Fibroblast of lung (primary cell): ENCODE measurements around the gene CMTM7. TPM values are rescaled to one million over a fixed set of nuclear protein-coding genes. Genes with fewer than 3 reads are reported as not detected.

Source experiments
- DNase-seq, 2 donors: peaks; one replicate each; pipeline versions ENCODE4 v3.0.0 to v3.0.0-alpha.2; 2010; ENCODE audit warnings: low read depth in 2 of 2
- H2AFZ ChIP-seq: 2 replicates; pipeline ENCODE4 v1.5.1; 2012; ENCODE audit warnings: low read length, control low read depth, inconsistent platforms
- H3K27ac ChIP-seq: 2 replicates; pipeline ENCODE4 v1.5.1; 2011; ENCODE audit warnings: low read length, control low read depth; ENCODE audit not compliant: insufficient read depth
- H3K27me3 ChIP-seq: 2 replicates; pipeline ENCODE4 v1.5.1; 2011; ENCODE audit warnings: mild to moderate bottlenecking, low read length; ENCODE audit not compliant: control insufficient read depth, insufficient read depth
- H3K36me3 ChIP-seq: 2 replicates; pipeline ENCODE4 v1.5.1; 2011; ENCODE audit warnings: low read length; ENCODE audit not compliant: control insufficient read depth, insufficient read depth
- H3K4me1 ChIP-seq: 2 replicates; pipeline ENCODE4 v1.5.1; 2011; ENCODE audit warnings: low read length; ENCODE audit not compliant: control insufficient read depth, insufficient read depth; ENCODE audit errors: extremely low read depth
- H3K4me2 ChIP-seq: 2 replicates; pipeline ENCODE4 v1.5.1; 2011; ENCODE audit warnings: low read length, control low read depth; ENCODE audit not compliant: insufficient read depth; ENCODE audit errors: extremely low read depth
- H3K4me3 ChIP-seq, 4 experiments: fragments of 200-600 bp in 1 of 4; sonication (generic) in 1 of 4; replicated peaks in 1 of 4; 2 replicates each; pipeline ENCODE4 v1.5.1; 2011 to 2016; ENCODE audit warnings: low read length in 4 of 4, low read depth in 3 of 4, mild to moderate bottlenecking in 3 of 4, control low read depth in 2 of 4, inconsistent platforms in 1 of 4, mixed read lengths in 1 of 4; ENCODE audit not compliant: insufficient read depth in 1 of 4; ENCODE audit errors: control extremely low read depth in 1 of 4
- H3K79me2 ChIP-seq: 2 replicates; pipeline ENCODE4 v1.5.1; 2012; ENCODE audit warnings: mild to moderate bottlenecking, low read length, inconsistent platforms; ENCODE audit not compliant: control insufficient read depth, insufficient read depth
- H3K9ac ChIP-seq: 2 replicates; pipeline ENCODE4 v1.5.1; 2011; ENCODE audit warnings: mild to moderate bottlenecking, low read length, control low read depth; ENCODE audit not compliant: insufficient read depth
- H3K9me3 ChIP-seq: 2 replicates; pipeline ENCODE4 v1.5.1; 2012; ENCODE audit warnings: low read depth, low read length; ENCODE audit not compliant: control insufficient read depth, insufficient read depth
- H4K20me1 ChIP-seq: 2 replicates; pipeline ENCODE4 v1.5.1; 2011; ENCODE audit warnings: low read length; ENCODE audit not compliant: control insufficient read depth, insufficient read depth; ENCODE audit errors: extremely low read depth
- CTCF ChIP-seq, 2 donors: IDR thresholded peaks in 1 of 2; conservative IDR thresholded peaks in 1 of 2; 1 replicate in 1 of 2; 2 replicates in 1 of 2; pipeline ENCODE4 v1.5.1; 2011 to 2012; ENCODE audit warnings: low read length in 2 of 2, control low read depth in 1 of 2, inconsistent platforms in 1 of 2, low read depth in 1 of 2, mild to moderate bottlenecking in 1 of 2
- EZH2 ChIP-seq: IDR thresholded peaks from 2 replicates; pipeline ENCODE4 v1.5.1; 2012; ENCODE audit warnings: low read length, control low read depth, mild to moderate bottlenecking; ENCODE audit errors: missing control alignments
- polyA plus RNA-seq, 2 donors: library from polyadenylated mRNA; depleted of rRNA in 1 of 2; stranded (reverse) in 1 of 2; unstranded in 1 of 2; fragments of >200 nt; gene quantifications; 2 replicates each; pipeline ENCODE4 v1.2.1, GENCODE V29; 2011 to 2012; ENCODE audit warnings: missing spikeins in 1 of 2
- total RNA-seq: library from RNA; depleted of rRNA; stranded (reverse); fragments of >200 nt; gene quantifications from 2 replicates; pipeline ENCODE4 v1.2.1, GENCODE V29; 2014

Gene CMTM7
- total and polyA plus RNA-seq, 2 donors (not counting 1 experiment from before 2014, with no cell fraction given), result 3.5 to 9.3 TPM

- Histone ChIP-seq H2AFZ (no peak overlapping the region), H3K79me2 (peaks cover 10% of the 10 kb centered on the region), H3K27ac (no peak overlapping the region), H3K4me3 (no peak overlapping the region), H3K9ac (no peak overlapping the region), H3K4me2 (no peak overlapping the region), H3K36me3 (no peaks in the 10 kb centered on the region), H3K9me3 (no peaks in the 10 kb centered on the region), H4K20me1 (no peaks in the 10 kb centered on the region), H3K4me1 (no peaks in the 10 kb centered on the region), H3K27me3 (no peaks in the 10 kb centered on the region)
- TF ChIP-seq EZH2 (no peak), CTCF (conservative IDR thresholded peaks at IDR 0.05 in 1 of 2, IDR thresholded peaks at IDR 0.05 in 1 of 2; ENCODE audit: low read depth in 1 of 2, low read length in 2 of 2) (no peak)
- DNase-seq, result no peak
Observed at GRCh38 chr3:32495085-32495484, 103.4 kb downstream of the CMTM7 start.

GRCh38 chr3:32495609-32496008 lies 104.0 kb downstream of the CMTM7 start:
- Histone ChIP-seq H3K4me3 (no peak overlapping the region), H3K9ac (no peak overlapping the region), H3K36me3 (no peaks in the 10 kb centered on the region), H3K9me3 (no peaks in the 10 kb centered on the region), H3K27me3 (no peaks in the 10 kb centered on the region), H3K79me2 (peaks cover 12% of the 10 kb centered on the region), H3K4me1 (no peaks in the 10 kb centered on the region), H3K4me2 (no peak overlapping the region), H4K20me1 (no peaks in the 10 kb centered on the region), H3K27ac (no peak overlapping the region), H2AFZ (no peak overlapping the region)
- TF ChIP-seq CTCF (conservative IDR thresholded peaks at IDR 0.05 in 1 of 2, IDR thresholded peaks at IDR 0.05 in 1 of 2; ENCODE audit: low read depth in 1 of 2, low read length in 2 of 2) (no peak), EZH2 (no peak)
- no peak for DNase-seq

- peaks cover 19% of the 10 kb centered on the region for H3K79me2 ChIP-seq
- DNase-seq, result no peak
- no peak overlapping the region for H3K4me2 ChIP-seq
- TF ChIP-seq EZH2 (no peak), CTCF (conservative IDR thresholded peaks at IDR 0.05 in 1 of 2, IDR thresholded peaks at IDR 0.05 in 1 of 2; ENCODE audit: low read depth in 1 of 2, low read length in 2 of 2) (no peak)
- no peak overlapping the region for H3K4me3 ChIP-seq
- no peak overlapping the region for H3K27ac ChIP-seq
- H4K20me1 ChIP-seq, result no peaks in the 10 kb centered on the region
- H3K9ac ChIP-seq, result no peak overlapping the region
- no peaks in the 10 kb centered on the region for H3K27me3 ChIP-seq
- H2AFZ ChIP-seq, result no peak overlapping the region
- H3K36me3 ChIP-seq, result no peaks in the 10 kb centered on the region
- no peaks in the 10 kb centered on the region for H3K9me3 ChIP-seq
- H3K4me1 ChIP-seq, result no peaks in the 10 kb centered on the region
Observed at GRCh38 chr3:32498252-32498651, 106.6 kb downstream of the CMTM7 start.
